DOHH2 (cell line): ENCODE measurements around the gene CRLF2.
"Not testable (repeated sequence)": the region's sequence is repeated elsewhere in the genome, so short reads cannot be mapped to it uniquely, and the experiment has no call there.

Source experiments
- H3F3A ChIP-seq: fragments of 200-600 bp; sonication (generic), shearing (Covaris generic); 2 replicates; pipeline ENCODE4 v1.6.0; 2016; ENCODE audit warnings: antibody characterized with exemption, mild to moderate bottlenecking; ENCODE audit not compliant: control insufficient read depth, insufficient read depth
- H3K27ac ChIP-seq: fragments of 200-600 bp; sonication (generic); 2 replicates; pipeline ENCODE4 v1.5.1; 2014; ENCODE audit warnings: low read depth, mild to moderate bottlenecking, low read length, moderate library complexity
- H3K27me3 ChIP-seq: fragments of 200-600 bp; sonication (generic); 2 replicates; pipeline ENCODE4 v1.6.1; 2014; ENCODE audit warnings: mild to moderate bottlenecking, low read length, mixed read lengths; ENCODE audit not compliant: control insufficient read depth
- H3K36me3 ChIP-seq: fragments of 200-600 bp; sonication (generic); 2 replicates; pipeline ENCODE4 v1.6.1; 2014; ENCODE audit warnings: mild to moderate bottlenecking, low read length, moderate library complexity, mixed read lengths; ENCODE audit not compliant: control insufficient read depth
- H3K4me1 ChIP-seq: fragments of 200-600 bp; sonication (generic); 2 replicates; pipeline ENCODE4 v1.6.1; 2014; ENCODE audit warnings: mild to moderate bottlenecking, low read length, mixed read lengths; ENCODE audit not compliant: control insufficient read depth
- H3K4me2 ChIP-seq: fragments of 200-600 bp; sonication (generic); 2 replicates; pipeline ENCODE4 v1.6.0; 2014; ENCODE audit warnings: mild to moderate bottlenecking, low read length, moderate library complexity
- H3K4me3 ChIP-seq: fragments of 200-600 bp; sonication (generic); 2 replicates; pipeline ENCODE4 v1.5.1; 2014; ENCODE audit warnings: mild to moderate bottlenecking, low read length, mixed read lengths
- H3K79me2 ChIP-seq: fragments of 200-600 bp; sonication (generic); 2 replicates; pipeline ENCODE4 v1.6.1; 2014; ENCODE audit warnings: mild to moderate bottlenecking, low read length, mixed read lengths; ENCODE audit not compliant: control insufficient read depth
- H3K9me2 ChIP-seq: fragments of 200-600 bp; sonication (generic); replicated peaks from 2 replicates; pipeline ENCODE4 v1.6.1; 2014; ENCODE audit warnings: mild to moderate bottlenecking, low read length, mixed read lengths; ENCODE audit not compliant: control insufficient read depth
- H3K9me3 ChIP-seq: fragments of 200-600 bp; sonication (generic); 2 replicates; pipeline ENCODE4 v1.6.1; 2014; ENCODE audit warnings: antibody characterized with exemption, low read length, mixed read lengths; ENCODE audit not compliant: control insufficient read depth, insufficient read depth
- H4K20me1 ChIP-seq: fragments of 200-600 bp; sonication (generic); 2 replicates; pipeline ENCODE4 v1.6.0; 2014; ENCODE audit warnings: low read depth, mild to moderate bottlenecking, antibody characterized with exemption, low read length, moderate library complexity; ENCODE audit not compliant: control insufficient read depth, insufficient read depth
- CTCF ChIP-seq: fragments of 200-600 bp; sonication (generic); IDR thresholded peaks from one replicate; pipeline ENCODE4 v1.5.1; 2014; ENCODE audit warnings: antibody characterized with exemption, mild to moderate bottlenecking, low read depth, low read length; ENCODE audit not compliant: poor library complexity, severe bottlenecking
- EZH2phosphoT487 ChIP-seq: fragments of 200-600 bp; sonication (generic); IDR thresholded peaks from 2 replicates; pipeline ENCODE4 v1.6.1; 2017; ENCODE audit warnings: borderline replicate concordance, mild to moderate bottlenecking, antibody characterized with exemption, low read length, moderate library complexity, mixed read lengths

CRLF2 gene

DNA sequence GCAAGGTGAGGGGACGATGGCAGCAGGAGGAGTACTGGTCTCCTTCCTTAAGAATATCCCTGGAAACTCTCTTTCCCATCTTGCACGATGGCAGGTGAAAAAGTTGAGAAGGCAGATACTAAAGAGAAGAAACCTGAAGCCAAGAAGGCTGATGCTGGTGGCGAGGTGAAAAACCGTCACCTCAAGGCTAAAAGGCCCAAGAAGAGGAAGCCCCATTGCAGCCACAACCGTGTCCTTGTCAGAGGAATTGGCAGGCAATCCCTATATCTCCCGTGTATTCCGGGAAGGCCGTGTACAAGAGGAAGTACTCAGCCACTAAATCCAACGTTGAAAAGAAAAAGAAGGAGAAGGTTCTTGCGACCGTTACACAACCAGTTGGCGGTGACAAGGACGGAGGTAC is 40.0 kb downstream of the CRLF2 start:
- H3K4me2 ChIP-seq: no peak overlapping the region
- no peak overlapping the region for H3K27ac ChIP-seq
- H3K9me2 ChIP-seq: no peaks in the 10 kb centered on the region
- H3F3A ChIP-seq: peaks cover 12% of the 10 kb centered on the region
- no peaks in the 10 kb centered on the region for H3K79me2 ChIP-seq
- no peaks in the 10 kb centered on the region for H3K9me3 ChIP-seq
- TF ChIP-seq EZH2phosphoT487 (no peak), CTCF (no peak)
- peaks cover 4% of the 10 kb centered on the region for H3K4me1 ChIP-seq
- no peaks in the 10 kb centered on the region for H3K27me3 ChIP-seq
- no peaks in the 10 kb centered on the region for H3K36me3 ChIP-seq
- no peaks in the 10 kb centered on the region for H4K20me1 ChIP-seq
- H3K4me3 ChIP-seq: no peak overlapping the region

GRCh38 chrX:1171915-1172314 is 40.5 kb downstream of the CRLF2 start:
- H4K20me1 ChIP-seq, H3K27ac ChIP-seq, H3K9me3 ChIP-seq, H3K36me3 ChIP-seq, H3K4me1 ChIP-seq, H3K9me2 ChIP-seq, H3K4me3 ChIP-seq, H3K4me2 ChIP-seq, H3K27me3 ChIP-seq, H3K79me2 ChIP-seq: not testable (repeated sequence)
- H3F3A ChIP-seq: peaks cover 15% of the 10 kb centered on the region

- TF ChIP-seq EZH2phosphoT487: no peak
- TF ChIP-seq CTCF: no peak
- Histone ChIP-seq H3K27me3 (no peaks in the 10 kb centered on the region), H3K9me2 (no peaks in the 10 kb centered on the region), H3K27ac (no peak overlapping the region), H3K36me3 (no peaks in the 10 kb centered on the region), H3K4me2 (no peak overlapping the region), H4K20me1 (no peaks in the 10 kb centered on the region), H3K79me2 (no peaks in the 10 kb centered on the region), H3K4me1 (peaks cover 12% of the 10 kb centered on the region), H3K9me3 (no peaks in the 10 kb centered on the region), H3K4me3 (no peak overlapping the region), H3F3A (peaks cover 16% of the 10 kb centered on the region)
These were observed 42.2 kb downstream of the CRLF2 start for GRCh38 chrX:1170243-1170642.

DNA sequence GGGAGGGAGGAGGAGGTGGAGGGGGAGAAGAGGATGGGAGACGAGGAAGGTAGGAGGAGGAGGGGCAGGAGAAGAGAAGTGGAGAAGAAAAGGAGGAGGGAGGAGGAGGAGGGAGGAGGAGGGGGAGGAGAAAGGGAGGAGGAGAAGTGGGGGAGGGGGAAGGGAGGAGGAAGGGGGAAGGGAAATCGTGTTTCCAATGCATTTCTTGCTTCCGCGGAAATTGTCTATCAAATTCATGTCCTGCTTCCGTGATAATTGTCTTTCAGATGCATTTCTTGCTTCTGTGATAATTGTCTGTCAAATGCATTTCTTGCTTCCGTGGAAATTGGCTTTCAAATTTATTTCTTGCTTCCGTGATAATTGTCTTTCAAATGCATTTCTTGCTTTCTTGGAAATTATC is 43.3 kb downstream of the CRLF2 start:
- H3K79me2 ChIP-seq: no peaks in the 10 kb centered on the region
- no peak overlapping the region for H3K4me3 ChIP-seq
- no peak for TF ChIP-seq CTCF
- TF ChIP-seq EZH2phosphoT487: no peak
- no peak overlapping the region for H3K27ac ChIP-seq
- no peaks in the 10 kb centered on the region for H3K36me3 ChIP-seq
- H3K9me2 ChIP-seq: no peaks in the 10 kb centered on the region
- no peak overlapping the region for H3K4me2 ChIP-seq
- no peaks in the 10 kb centered on the region for H4K20me1 ChIP-seq
- H3K9me3 ChIP-seq: no peaks in the 10 kb centered on the region
- H3K27me3 ChIP-seq: no peaks in the 10 kb centered on the region
- H3K4me1 ChIP-seq: peaks cover 17% of the 10 kb centered on the region
- peaks cover 16% of the 10 kb centered on the region for H3F3A ChIP-seq
